Measurements from ENCODE around the gene ARPP21.

Gene ARPP21

DNA sequence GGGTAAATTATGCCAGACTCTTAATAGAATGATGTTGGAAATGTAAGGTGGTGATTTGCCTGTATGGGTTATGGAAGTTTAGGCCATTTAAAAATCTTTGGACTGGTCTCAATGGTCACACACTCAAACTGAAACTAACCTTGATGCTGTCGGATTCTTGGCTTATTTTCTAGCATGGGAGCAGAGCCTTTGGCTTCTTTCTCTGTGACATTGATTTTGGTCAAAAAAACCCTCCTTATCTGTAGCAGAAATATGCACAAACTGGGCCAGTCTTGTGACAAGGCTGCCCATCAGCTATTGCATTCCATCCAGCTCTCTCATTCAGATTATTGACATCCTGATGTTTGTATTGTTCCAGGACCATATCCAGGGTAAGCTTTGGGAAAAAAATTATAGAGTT is 35.9 kb downstream of the ARPP21 start:
- no peak overlapping the region for H3K27ac ChIP-seq
- TF ChIP-seq, protein P1, sequence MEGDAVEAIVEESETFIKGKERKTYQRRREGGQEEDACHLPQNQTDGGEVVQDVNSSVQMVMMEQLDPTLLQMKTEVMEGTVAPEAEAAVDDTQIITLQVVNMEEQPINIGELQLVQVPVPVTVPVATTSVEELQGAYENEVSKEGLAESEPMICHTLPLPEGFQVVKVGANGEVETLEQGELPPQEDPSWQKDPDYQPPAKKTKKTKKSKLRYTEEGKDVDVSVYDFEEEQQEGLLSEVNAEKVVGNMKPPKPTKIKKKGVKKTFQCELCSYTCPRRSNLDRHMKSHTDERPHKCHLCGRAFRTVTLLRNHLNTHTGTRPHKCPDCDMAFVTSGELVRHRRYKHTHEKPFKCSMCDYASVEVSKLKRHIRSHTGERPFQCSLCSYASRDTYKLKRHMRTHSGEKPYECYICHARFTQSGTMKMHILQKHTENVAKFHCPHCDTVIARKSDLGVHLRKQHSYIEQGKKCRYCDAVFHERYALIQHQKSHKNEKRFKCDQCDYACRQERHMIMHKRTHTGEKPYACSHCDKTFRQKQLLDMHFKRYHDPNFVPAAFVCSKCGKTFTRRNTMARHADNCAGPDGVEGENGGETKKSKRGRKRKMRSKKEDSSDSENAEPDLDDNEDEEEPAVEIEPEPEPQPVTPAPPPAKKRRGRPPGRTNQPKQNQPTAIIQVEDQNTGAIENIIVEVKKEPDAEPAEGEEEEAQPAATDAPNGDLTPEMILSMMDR (conservative IDR thresholded peaks at IDR 0.05) = no peak
- TF ChIP-seq ZFX (IDR thresholded peaks at IDR 0.05) = no peak

DNA sequence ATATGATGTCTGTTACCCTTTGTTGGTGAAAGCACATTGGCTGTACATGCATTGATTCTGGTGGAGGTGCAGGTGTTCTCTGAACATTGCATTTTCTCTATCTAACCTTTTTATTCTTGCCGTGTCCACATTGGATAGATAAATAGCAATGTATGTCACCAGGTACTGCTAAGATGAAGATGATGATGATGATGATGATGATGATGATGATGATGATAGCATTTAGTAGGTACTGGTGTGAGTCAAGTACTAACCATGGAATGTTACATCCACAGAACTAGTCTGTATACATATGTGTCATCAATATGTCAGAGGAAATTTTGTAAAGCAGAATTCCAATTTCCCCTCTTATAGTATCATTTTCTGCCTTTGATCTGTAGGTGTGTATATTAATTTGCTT is 36.3 kb downstream of the ARPP21 start:
- H3K27ac ChIP-seq = no peak overlapping the region
- TF ChIP-seq, protein P1 (conservative IDR thresholded peaks at IDR 0.05) = no peak
- TF ChIP-seq ZFX (IDR thresholded peaks at IDR 0.05) = no peak

DNA sequence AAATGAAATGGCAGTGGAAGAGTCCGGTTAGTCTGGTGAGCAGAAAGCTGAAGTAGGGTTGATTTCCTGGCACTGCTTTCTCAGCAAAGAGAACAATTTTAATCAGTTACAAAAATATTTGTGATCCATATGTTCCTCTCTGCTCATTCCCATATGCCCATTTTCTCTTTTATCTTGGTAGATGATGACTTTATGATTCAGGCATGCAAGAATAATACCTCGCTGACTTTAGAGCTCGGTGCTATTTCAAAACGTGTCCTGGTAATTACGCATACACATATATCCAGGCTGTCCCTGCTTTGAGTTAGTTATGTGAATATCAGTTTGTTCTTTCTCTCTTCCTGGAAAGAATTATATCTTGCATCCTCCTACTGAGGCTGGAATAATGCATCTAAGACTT is 38.5 kb downstream of the ARPP21 start:
- H3K27ac ChIP-seq = no peak overlapping the region
- TF ChIP-seq ZFX (IDR thresholded peaks at IDR 0.05) = no peak
- TF ChIP-seq, protein P1 (conservative IDR thresholded peaks at IDR 0.05) = no peak

DNA sequence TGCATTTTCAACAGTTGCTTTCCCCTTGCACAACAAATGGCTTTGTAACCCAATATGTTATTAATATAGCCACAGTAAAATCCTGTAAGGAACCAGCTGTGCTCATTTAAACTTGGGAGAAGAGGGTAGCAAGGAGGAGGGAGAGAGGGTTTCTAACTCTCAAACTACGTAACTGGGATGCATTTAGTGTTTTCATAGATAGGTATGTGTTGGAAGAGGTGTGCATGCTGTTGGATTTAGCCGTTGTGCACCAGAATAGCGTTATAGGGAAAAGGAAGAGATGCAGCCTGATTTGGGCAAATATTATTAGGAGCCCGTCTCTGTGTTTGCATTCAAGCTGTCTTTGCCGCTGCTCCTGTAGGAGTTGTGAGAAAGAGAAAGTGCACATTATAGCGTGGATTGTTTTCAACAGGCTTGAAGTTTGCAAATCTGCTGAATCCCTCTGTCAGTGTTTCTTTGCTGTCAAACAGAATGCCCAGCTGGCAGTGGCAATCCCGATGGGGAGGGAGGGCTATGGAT is 39.4 kb downstream of the ARPP21 start:
- TF ChIP-seq, protein P1 (conservative IDR thresholded peaks at IDR 0.05) = no peak
- TF ChIP-seq ZFX (IDR thresholded peaks at IDR 0.05) = no peak
- H3K27ac ChIP-seq = no peak overlapping the region

DNA sequence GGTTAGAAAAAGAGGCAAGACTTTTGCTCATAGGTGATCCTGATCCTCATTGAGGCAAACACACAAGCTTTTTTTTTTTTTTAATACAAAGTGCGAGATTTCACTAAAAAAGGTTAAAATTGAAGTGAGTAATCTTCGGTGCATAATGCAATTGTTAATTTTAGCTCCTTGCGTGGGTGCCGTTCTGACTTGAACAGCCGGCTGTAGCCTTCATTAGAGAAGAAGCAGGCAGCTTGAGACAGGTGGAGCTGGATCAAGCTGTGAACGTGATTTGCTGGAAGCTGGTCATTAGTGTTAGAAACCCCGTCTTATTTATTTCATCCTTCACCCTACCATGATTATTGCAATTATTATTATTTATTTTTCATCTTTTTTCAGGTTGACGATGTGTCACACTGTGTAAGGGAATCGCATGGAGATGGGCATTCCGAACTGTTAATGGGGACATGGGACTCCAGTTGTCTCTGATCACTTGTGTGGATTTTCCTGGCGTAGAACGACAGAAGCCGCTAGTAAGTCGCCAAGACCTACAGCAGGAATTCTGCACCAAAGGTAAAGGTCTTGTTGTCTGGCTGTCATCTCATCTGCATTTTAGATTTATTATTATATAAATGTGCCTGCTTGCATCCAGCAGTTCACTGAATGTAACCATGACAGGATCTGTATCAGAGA is 40.2 kb downstream of the ARPP21 start:
- TF ChIP-seq, protein P1 (conservative IDR thresholded peaks at IDR 0.05) = no peak
- no peak for TF ChIP-seq ZFX (IDR thresholded peaks at IDR 0.05)
- no peak overlapping the region for H3K27ac ChIP-seq

DNA sequence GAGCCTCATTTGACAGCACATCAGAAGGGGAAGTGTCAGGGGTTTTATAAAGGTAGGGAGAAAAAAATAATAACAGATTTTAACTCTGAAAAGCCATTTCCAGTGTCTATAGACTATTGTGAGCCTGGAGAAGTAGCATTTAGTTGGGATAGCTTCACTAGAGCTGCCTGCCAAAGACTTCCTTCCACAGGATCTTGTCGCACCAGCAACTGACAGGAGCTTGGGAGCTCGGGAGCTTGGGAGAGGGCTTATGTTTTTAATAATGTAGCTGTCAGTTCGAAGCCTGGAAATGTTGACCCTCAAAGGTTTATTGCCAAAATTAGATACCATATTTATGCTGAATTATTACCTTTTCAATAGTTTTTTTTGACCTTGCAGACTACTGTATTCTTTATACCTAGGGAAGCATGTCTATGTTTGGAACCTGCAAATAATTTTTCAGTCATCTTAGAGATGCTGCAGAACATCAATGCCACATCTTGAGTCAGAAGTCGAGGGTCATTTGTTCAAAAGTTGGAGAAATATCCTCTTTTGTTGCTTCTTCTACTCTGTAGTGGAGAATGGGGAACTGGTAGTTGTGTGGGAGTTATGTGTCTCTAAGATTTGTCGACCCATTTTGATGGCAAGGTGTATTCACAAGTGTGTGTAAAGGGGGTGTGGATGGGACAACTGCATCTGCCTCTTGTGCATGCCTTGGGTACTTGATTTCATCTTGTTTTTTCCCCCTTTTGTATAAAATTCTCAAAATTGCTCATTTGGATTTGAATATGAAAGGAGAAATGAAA is 41.7 kb downstream of the ARPP21 start:
- H3K27ac ChIP-seq = no peak overlapping the region
- TF ChIP-seq ZFX (IDR thresholded peaks at IDR 0.05) = no peak
- TF ChIP-seq, protein P1 (conservative IDR thresholded peaks at IDR 0.05) = no peak

DNA sequence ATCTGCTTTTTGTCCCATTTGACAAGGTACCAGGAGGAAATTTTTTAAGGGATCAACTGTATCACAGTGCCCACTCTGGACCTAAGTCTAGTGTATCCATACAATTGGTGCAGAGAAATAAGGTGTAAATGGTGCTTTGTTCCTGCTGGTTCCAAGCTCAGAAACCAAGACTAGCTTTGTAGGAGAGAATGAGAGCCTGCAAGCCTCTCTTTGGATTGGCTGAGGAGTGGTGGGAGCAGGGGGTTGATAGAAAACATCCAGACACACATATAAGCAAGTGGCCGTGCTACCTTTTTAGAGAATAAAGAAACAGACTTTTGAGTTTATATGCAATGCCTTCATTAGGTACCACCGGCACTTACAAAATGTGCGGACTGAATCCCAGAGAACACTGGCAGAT is 45.8 kb downstream of the ARPP21 start:
- no peak overlapping the region for H3K27ac ChIP-seq
- TF ChIP-seq, protein P1 (conservative IDR thresholded peaks at IDR 0.05) = no peak
- no peak for TF ChIP-seq ZFX (IDR thresholded peaks at IDR 0.05)
